Measurements from ENCODE around the gene OR14I1.

OR14I1 gene

DNA sequence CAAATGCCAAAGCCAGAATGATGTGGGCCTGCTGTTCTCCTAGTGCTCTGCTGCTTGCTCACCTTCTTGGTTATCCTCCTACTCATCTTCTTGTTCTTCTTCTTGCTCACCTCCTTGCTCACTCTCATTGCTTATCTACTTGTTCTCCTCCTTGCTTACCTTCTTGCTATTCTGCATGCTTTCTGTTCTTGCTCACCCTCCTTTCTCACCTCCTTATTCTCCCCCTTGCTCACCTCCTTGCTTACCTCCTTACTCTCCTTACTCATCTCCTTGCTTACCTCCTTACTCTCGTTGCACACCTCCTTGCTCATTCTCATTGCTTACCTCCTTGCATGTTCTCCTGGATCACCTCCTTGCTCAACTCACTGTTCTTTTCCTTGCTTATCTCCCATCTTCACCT lies at the start of gene OR14I1:
Gene OR14I1 (minus strand): TSS at position 53 of the 400 bp plus-strand sequence.
- Histone ChIP-seq H3K9ac (no peak within 1 kb of the TSS), H3K4me3 (ENCODE audit: low read depth, low read length) (no peak within 1 kb of the TSS), H3K27ac (no peak within 1 kb of the TSS), H3K36me3 (ENCODE audit: control insufficient read depth, insufficient read depth, low read length) (no peaks in the 10 kb centered on the region), H3K9me3 (ENCODE audit: control insufficient read depth, low read length) (no peaks in the 10 kb centered on the region), H3K79me2 (no peaks in the 10 kb centered on the region), H3K4me2 (ENCODE audit: low read length) (no peak within 1 kb of the TSS), H3K4me1 (no peaks in the 10 kb centered on the region), H2AFZ (no peak within 1 kb of the TSS), H3K27me3 (ENCODE audit: control insufficient read depth, insufficient read depth, low read length) (no peaks in the 10 kb centered on the region)
- TF ChIP-seq, protein P1, sequence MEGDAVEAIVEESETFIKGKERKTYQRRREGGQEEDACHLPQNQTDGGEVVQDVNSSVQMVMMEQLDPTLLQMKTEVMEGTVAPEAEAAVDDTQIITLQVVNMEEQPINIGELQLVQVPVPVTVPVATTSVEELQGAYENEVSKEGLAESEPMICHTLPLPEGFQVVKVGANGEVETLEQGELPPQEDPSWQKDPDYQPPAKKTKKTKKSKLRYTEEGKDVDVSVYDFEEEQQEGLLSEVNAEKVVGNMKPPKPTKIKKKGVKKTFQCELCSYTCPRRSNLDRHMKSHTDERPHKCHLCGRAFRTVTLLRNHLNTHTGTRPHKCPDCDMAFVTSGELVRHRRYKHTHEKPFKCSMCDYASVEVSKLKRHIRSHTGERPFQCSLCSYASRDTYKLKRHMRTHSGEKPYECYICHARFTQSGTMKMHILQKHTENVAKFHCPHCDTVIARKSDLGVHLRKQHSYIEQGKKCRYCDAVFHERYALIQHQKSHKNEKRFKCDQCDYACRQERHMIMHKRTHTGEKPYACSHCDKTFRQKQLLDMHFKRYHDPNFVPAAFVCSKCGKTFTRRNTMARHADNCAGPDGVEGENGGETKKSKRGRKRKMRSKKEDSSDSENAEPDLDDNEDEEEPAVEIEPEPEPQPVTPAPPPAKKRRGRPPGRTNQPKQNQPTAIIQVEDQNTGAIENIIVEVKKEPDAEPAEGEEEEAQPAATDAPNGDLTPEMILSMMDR (IDR thresholded peaks at IDR 0.05), result no peak

DNA sequence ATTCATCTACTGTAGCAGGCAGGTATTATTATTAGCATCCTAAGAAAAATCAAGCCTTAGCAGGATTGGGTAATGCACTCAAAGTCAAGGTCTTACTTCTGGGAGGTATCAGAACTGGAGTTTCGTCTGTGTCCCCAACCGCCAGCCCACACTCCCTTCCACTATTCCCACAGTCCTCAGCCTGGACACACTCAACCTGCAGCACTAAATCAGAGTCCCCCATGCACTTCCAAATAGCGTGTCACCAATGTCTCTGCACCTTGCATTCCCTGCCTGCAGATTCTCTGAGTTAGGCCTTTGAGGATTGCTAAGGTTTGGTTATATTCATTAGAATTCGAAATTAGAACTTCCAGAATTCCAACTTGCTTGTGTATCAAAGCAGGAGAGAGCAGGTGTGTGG lies 49.1 kb upstream of the OR14I1 start:
- TF ChIP-seq, protein P1 (IDR thresholded peaks at IDR 0.05), result no peak
- no peaks in the 10 kb centered on the region for H3K79me2 ChIP-seq
- no peak overlapping the region for H3K4me3 ChIP-seq (ENCODE audit: low read depth, low read length)
- no peak overlapping the region for H2AFZ ChIP-seq
- no peaks in the 10 kb centered on the region for H3K27me3 ChIP-seq (ENCODE audit: control insufficient read depth, insufficient read depth, low read length)
- no peak overlapping the region for H3K9ac ChIP-seq
- no peak overlapping the region for H3K27ac ChIP-seq
- no peak overlapping the region for H3K4me2 ChIP-seq (ENCODE audit: low read length)
- no peaks in the 10 kb centered on the region for H3K9me3 ChIP-seq (ENCODE audit: control insufficient read depth, low read length)
- H3K4me1 ChIP-seq, result no peaks in the 10 kb centered on the region
- H3K36me3 ChIP-seq (ENCODE audit: control insufficient read depth, insufficient read depth, low read length), result no peaks in the 10 kb centered on the region

DNA sequence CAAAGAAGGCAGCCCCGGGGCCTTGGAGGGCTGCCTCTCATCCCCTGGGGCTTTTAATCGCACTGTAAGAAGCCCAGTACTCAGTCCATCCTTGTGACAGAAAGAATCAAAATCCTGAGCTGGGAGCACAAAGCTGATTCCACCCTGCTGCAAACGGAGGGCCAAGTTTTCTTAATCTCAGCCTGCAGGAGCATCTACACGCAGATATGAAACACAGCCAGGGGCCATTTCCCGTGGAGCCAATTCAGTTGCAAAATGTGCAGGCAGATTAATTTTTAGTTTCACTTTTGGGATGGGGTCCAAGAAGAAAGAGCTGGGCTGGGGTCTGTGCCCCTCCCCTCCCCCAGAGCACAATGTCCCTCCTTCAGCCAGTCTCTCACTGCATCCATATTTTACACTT lies 48.6 kb upstream of the OR14I1 start:
- H3K9ac ChIP-seq, result no peak overlapping the region

DNA sequence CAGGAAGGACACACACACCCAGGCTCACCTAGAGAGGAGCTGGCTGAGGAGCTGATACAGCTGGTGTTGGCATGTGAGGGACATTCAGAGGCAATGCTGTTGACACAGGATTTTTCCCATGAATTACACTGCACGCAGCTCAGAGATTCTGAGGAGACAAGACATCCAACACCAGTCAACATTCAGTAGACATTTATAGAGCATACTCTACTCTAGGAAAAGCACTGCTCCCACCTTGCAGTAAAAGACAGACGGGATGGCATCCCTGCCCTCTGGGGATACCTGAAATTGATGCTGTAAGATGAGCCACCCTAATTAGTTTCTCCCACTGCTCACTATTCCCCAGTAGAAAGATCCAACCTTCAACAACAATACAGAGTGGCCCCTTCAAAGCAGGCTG lies 47.9 kb upstream of the OR14I1 start:
- no peaks in the 10 kb centered on the region for H3K36me3 ChIP-seq (ENCODE audit: control insufficient read depth, insufficient read depth, low read length)
- H3K9ac ChIP-seq, result no peak overlapping the region
- H3K27me3 ChIP-seq (ENCODE audit: control insufficient read depth, insufficient read depth, low read length), result no peaks in the 10 kb centered on the region
- H2AFZ ChIP-seq, result no peak overlapping the region
- no peaks in the 10 kb centered on the region for H3K4me1 ChIP-seq
- H3K9me3 ChIP-seq (ENCODE audit: control insufficient read depth, low read length), result no peaks in the 10 kb centered on the region
- TF ChIP-seq, protein P1 (IDR thresholded peaks at IDR 0.05), result no peak
- no peaks in the 10 kb centered on the region for H3K79me2 ChIP-seq
- no peak overlapping the region for H3K27ac ChIP-seq
- H3K4me3 ChIP-seq (ENCODE audit: low read depth, low read length), result no peak overlapping the region
- H3K4me2 ChIP-seq (ENCODE audit: low read length), result no peak overlapping the region

More for the DNA sequence above, 48.6 kb upstream of the OR14I1 start:
- no peak overlapping the region for H3K4me2 ChIP-seq (ENCODE audit: low read length)
- H2AFZ ChIP-seq, result no peak overlapping the region
- H3K27me3 ChIP-seq (ENCODE audit: control insufficient read depth, insufficient read depth, low read length), result no peaks in the 10 kb centered on the region
- no peak overlapping the region for H3K4me3 ChIP-seq (ENCODE audit: low read depth, low read length)
- H3K4me1 ChIP-seq, result no peaks in the 10 kb centered on the region
- H3K9me3 ChIP-seq (ENCODE audit: control insufficient read depth, low read length), result no peaks in the 10 kb centered on the region
- TF ChIP-seq, protein P1 (IDR thresholded peaks at IDR 0.05), result no peak
- H3K79me2 ChIP-seq, result no peaks in the 10 kb centered on the region
- H3K36me3 ChIP-seq (ENCODE audit: control insufficient read depth, insufficient read depth, low read length), result no peaks in the 10 kb centered on the region
- no peak overlapping the region for H3K27ac ChIP-seq

DNA sequence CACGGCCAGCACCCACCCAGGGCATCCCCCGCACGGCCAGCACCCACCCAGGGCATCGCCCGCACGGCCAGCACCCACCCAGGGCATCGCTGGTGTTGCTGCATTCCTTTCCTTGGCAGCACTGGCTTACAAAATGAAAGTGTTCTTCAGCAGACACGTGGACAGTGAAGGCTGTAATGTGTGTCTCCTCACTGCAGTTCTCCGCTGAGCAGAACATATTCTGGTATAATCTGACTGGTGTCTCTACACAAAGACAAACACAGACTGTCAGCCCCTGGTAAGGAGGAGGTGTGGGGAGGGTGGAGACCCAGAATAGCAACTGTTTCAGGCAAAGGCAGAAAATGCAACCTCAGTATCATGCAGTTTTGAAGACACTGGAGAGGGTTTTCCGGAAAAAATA lies 45.6 kb upstream of the OR14I1 start:
- Histone ChIP-seq H3K4me1 (no peaks in the 10 kb centered on the region), H3K27me3 (ENCODE audit: control insufficient read depth, insufficient read depth, low read length) (no peaks in the 10 kb centered on the region), H3K4me3 (ENCODE audit: low read depth, low read length) (no peak overlapping the region), H3K9me3 (ENCODE audit: control insufficient read depth, low read length) (no peaks in the 10 kb centered on the region), H3K36me3 (ENCODE audit: control insufficient read depth, insufficient read depth, low read length) (no peaks in the 10 kb centered on the region), H3K4me2 (ENCODE audit: low read length) (no peak overlapping the region), H3K27ac (no peak overlapping the region), H3K79me2 (no peaks in the 10 kb centered on the region), H2AFZ (no peak overlapping the region), H3K9ac (no peak overlapping the region)
- TF ChIP-seq, protein P1 (IDR thresholded peaks at IDR 0.05), result no peak
